ENCODE data around the gene DIDO1.
"Not testable (repeated sequence)": the region's sequence is repeated elsewhere in the genome, so short reads cannot be mapped to it uniquely, and the experiment has no call there.

Gene DIDO1

GRCh38 chr20:62929051-62929538 lies 2.8 kb upstream of the DIDO1 start:
- peak in 1 of 3 donors; percentile 27 for DNase-seq (ENCODE audit: low read depth in 3 of 3)

DNA sequence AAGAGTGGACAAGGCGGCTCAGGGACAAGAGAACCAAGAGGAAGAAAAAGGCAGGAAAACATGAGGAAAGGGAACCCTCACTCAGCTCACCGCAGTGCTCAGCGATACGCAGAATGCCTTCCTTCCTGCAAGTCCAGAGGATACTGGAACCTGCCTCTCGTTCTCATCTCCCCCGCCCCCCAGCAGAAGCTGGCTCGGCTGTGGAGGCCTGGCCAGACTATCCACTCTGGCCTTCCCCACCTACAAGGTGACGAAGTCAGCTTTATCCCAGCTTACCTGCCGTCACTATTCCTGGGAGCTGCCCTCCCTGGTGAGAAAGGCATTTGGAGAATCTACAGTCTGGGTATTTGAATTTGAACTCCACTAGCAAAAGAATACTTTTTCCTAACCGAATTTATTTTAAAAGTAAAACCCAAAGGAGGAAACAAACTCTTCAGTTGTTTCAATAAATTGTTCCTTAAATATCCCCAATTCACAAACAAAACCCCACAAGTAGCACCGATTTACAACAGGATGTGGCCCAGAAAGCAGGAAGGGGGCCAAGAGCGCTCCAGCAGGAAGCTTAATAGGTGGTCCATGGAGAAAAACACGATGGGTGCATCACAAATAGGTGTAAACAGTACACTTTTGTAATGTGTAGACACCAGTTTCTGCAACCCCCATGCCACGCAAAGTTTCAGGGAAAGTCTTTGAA lies 2.1 kb upstream of the DIDO1 start:
- no peak for DNase-seq (ENCODE audit: low read depth in 3 of 3)

GRCh38 chr20:62927128-62927705 lies 912 bp upstream of the DIDO1 start:
- no peak for DNase-seq (ENCODE audit: low read depth in 3 of 3)

DNA sequence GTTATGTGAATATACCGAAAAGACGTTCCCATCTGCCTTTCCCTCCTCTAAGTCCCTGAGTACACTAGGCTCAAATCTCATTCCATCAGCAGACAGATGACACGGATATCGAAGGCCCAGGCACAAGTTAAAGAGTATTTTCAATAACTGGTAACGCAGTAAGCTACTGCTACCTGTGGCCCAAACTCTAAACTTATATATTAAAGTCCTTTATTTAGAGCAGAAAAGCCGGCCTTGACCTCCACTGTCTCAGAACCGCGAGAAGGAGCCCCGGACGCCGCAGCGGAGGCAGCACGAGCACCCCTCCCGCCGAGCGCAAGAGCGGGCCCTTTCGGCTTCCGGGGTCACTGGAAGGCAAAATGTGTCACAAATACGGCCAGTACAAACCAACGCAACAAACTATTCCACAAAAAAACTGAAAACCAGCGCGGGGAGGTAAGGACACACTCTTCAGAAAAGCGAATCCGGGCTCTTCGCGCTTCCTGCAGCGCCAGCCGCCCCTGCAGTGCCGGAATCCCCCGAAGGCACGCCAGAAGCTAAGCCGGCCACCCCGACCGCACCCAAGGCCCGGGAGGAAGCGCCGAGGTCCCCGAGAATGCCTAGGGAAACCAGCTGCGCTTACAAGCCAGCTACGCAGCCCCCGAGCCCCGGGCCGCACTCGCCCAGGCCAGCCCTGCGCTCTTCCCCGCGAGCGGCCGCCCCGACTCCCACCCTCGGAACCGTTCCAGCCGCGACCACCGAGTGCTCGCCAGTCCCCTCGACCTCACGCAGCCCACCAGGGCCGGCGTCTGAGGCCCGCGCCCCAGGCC lies 681 bp downstream of the DIDO1 start:
- DNase-seq (ENCODE audit: low read depth in 3 of 3) = peak in 1 of 3 donors; percentile 28

DNA sequence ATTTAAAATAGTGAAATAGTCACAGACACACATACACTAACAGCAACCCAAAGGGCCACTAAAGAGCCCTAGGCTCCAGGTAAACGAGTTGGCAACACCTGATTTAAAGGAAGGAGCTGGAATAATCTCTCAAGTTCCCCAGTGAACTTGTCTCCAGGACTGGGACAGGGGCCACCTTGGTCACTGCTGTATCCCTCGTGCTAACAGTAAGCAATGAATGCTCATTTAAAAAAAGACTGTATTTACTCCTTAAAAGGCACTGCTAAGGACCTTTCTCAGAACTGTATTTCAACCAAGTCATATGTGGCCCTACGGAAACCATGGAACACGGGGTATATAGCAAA lies 1.3 kb downstream of the DIDO1 start:
- no peak for DNase-seq (ENCODE audit: low read depth in 3 of 3)

DNA sequence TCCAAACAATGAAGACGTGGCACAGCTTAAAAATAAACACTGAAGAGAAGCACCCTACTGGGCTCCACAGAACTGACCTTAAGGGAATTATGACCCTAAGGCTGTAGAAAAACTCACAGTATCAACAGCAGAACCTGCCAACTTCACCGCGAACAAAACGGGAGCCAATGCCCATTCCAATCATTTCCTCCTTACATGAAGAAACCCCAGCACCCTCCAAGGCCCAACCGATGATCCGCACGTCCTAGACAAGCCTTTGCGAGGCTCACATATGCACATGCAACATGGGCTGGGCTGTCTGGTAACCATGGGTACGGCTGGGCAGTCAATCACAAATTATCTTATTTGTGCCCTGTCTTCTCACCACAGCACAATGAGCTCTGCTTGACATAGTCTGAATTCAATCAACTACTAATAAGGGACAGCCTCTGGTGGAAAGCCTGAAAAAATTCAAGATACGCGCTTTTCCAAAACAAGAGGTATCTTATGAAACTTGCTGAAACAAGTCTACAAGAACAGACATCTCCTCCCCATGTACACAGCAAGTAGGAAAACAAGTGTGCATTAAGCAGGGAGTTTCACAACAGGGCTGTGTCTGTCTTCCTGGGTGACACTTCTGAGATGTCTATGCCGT lies 1.7 kb downstream of the DIDO1 start:
- DNase-seq (ENCODE audit: low read depth in 3 of 3) = no peak

- DNase-seq (ENCODE audit: low read depth in 3 of 3) = no peak
These were observed 2.5 kb downstream of the DIDO1 start for GRCh38 chr20:62923669-62924441.

GRCh38 chr20:62923059-62923668 lies 3.1 kb downstream of the DIDO1 start:
- DNase-seq (ENCODE audit: low read depth in 3 of 3) = not testable (repeated sequence)

- DNase-seq (ENCODE audit: low read depth in 3 of 3) = peak in 1 of 3 donors; percentile 42
These were observed 3.8 kb downstream of the DIDO1 start for GRCh38 chr20:62922451-62922921.

DNA sequence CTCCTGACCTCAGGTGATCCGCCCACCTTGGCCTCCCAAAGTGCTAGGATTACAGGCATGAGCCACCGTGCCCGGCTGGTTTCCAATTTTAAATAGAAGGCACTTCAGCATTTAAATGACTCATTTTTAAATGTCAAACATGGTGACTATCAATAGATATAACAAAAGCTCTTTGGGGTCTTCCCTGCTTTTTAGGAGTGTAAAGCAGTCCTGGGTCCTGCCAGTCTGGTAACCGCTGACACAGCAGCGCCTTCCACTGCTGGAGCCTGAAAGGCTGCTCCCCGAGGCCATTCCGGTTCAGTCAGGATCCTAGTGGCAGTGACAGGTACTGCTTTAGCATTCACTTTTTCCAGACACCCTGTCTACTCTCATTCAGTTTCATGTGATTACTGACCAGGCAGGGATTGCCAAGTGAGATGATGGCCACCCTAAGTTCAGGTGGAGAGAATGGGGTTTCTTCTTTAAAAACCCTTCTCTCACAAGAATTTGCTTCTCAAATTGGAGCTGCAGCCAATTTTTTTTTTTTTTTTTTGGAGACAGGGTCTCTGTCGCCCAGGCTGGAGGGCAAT lies 5.1 kb downstream of the DIDO1 start:
- peak in 1 of 3 donors; percentile 62 for DNase-seq (ENCODE audit: low read depth in 3 of 3)

DNA sequence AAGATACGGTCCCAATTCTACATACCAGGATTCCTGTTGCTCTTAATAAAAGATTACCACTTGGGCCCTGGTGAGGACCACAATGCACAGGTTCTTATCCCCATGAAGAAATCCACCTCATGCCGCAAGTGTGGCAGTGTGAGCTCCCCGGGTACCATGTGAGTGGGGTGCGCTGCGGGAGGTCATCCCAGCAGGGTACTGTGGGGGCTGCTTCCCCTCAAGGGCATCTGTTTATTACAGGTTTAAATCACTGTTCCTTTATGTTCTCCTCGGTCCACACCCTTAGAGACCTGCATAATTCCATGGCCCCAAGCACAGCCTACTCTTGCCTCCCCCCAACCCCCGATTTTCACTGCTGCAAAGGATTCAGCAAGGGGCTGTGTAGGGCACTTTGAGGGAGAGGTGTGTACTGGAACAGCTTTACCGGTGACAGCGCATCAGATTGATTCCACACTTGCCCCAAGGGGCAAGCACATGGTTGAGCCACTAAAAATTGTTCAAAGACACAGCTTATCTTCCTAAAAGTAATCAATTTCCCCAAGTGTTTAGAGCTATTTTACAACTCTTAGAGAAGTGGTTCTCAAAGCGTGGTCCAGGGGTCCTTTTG lies 6.2 kb downstream of the DIDO1 start:
- no peak for DNase-seq (ENCODE audit: low read depth in 3 of 3)

GRCh38 chr20:62918831-62919230 lies 7.5 kb downstream of the DIDO1 start:
- DNase-seq (ENCODE audit: low read depth in 3 of 3) = peak in 1 of 3 donors; percentile 40

- no peak for DNase-seq (ENCODE audit: low read depth in 3 of 3)
These were observed 8.2 kb downstream of the DIDO1 start for GRCh38 chr20:62918147-62918546.

GRCh38 chr20:62917720-62918119 lies 8.6 kb downstream of the DIDO1 start:
- DNase-seq (ENCODE audit: low read depth in 3 of 3) = no peak

GRCh38 chr20:62916703-62917476 lies 9.4 kb downstream of the DIDO1 start:
- no peak for DNase-seq (ENCODE audit: low read depth in 3 of 3)

- DNase-seq (ENCODE audit: low read depth in 3 of 3) = no peak
These were observed 11.3 kb downstream of the DIDO1 start for GRCh38 chr20:62914970-62915457.

DNA sequence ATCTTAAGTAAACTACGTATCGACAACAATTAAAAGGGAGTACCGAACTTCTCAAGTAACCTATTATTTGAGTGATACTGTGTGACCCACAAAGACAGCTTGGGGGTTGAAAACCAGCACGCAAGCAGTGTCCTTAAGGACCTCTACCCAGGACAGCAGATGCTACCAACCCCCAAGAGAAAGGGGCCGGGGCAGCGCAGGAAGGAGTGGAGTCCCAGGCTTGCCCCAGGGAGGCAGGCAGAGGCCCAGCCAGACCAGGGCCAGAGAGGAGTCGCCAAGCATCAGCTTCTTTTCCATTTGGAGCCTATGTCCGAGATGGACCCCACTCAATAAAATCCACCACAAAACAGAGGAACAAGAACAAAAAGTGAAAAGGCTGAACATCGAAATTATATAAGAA lies 11.9 kb downstream of the DIDO1 start:
- DNase-seq (ENCODE audit: low read depth in 3 of 3) = no peak

DNA sequence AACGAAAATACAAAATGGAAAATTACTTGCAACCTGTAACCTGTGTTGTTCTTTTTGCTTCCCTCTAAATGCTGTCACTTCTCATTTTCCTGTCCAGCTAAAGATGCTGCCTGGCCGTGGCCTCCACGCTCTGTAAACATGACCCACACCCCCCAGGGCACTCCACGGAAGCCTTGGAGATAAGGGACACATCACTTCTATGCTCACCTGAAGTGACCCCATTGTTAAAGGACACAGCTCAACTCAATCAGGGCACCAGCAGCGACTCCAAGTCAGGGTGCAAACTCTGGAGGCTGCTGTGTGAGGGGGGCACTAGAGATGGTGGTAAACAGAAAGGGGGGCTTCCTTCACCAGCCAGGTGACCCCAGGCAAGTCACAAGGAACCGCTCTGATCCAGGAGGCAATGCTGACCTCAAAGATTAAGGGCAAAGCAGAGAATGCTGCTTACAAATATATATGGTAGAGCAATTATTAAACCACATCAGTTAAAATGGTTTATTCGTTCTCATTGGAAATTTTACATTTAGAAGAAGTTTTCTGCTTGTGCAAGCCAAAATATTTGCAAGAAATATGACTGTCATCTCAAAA lies 13.2 kb downstream of the DIDO1 start:
- DNase-seq (ENCODE audit: low read depth in 3 of 3) = no peak

All from stimulated activated CD4-positive, alpha-beta T cell treated with anti-CD3 and anti-CD28 coated beads, TNF-alpha, amount 100 ng/mL, for 48 hours (primary cell).